ENCODE measurements around the gene GJC2.
A peak's percentile ranks its signal among the peaks of the same experiment; 100 is the strongest.

The GJC2 gene

DNA sequence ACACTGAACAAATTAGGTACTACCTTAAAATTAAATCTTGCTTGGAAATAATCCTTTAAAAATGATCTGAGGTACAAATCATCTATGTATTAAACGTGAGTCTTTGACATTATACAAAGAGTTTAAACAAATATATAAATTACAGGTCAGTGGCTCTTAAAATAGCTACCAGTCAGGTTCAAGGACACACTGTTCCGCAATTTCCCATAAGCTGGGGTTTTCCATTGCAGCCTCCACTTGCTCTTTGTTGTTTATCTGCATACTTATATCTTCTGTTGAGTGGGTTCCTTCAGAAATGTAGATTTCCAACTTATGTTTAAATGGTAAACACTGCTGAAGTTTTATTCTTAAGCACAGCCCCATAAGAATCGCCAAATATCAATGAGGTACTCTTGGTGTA is 34.9 kb upstream of the GJC2 start:
- no peak for DNase-seq (ENCODE audit: low spot score)

GRCh38 chr1:228117335-228117734 is 32.4 kb upstream of the GJC2 start:
- DNase-seq (ENCODE audit: low spot score) = no peak

DNA sequence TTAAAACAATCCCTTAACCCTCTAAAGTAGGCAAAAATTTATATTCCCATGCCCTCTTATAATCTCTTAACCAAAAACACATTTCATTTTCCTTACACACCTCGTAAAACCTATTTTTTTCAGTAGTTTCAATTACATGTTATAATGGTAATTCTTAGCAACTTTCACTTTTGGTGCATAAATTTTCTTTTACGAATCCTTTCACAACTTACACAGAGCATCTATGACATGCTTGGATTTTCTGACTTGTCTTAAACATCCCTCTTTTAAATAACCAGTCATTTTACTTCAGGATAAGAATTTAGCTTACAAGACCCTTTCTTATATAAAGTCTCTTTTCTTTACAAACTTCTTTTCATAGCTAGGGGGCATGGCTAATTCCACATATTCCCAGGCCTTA is 31.7 kb upstream of the GJC2 start:
- DNase-seq (ENCODE audit: low spot score) = no peak

DNA sequence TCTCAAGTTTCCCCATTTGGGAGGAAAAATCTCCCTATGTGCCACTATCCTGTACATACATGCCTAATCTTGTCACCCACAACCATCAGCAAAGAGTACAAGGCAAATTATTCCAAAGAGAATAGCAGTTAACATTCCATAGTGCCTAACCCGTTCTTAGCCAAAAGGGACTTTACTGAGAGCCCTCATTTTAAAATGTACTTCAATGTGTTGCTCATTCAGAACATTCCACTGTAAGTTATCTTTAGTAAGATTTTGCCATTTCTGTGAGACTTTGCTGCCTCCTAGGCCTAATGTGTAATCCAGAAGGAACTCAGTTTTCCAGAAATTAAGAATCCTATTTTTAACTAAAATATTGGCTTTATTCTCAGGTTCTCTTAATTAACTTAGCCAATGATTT is 29.4 kb upstream of the GJC2 start:
- DNase-seq (ENCODE audit: low spot score) = no peak

DNA sequence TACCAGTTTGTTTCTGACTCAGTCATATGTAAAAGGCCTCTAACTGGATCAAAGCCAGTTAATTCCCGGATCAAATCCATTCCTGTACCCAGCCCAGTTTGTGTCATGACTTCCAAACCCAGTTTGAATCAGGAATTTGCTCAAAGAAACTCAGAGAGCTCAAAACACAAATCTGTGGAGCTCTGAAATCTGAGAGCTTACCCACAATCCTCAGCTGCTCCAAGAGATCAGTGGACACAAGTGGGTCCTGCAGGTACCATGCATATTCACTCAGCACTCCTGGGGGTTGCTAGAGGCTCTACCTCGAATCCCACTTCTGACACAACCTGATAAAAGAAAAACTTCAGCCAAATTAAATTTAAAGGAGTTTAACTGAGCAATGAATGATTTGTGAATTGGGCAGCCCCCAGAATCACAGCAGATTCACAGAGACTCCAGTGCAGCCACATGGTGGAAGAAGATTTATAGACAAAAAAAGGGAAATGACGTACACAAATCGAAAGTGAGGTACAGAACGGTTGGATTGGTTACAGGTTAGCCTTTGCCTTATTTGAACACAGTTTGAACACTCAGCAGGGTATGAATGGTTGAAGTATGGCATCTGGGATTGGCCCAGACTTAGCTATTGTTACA is 28.8 kb upstream of the GJC2 start:
- DNase-seq (ENCODE audit: low spot score) = no peak

- DNase-seq (ENCODE audit: low spot score) = no peak
Observed at GRCh38 chr1:228122921-228123441, 26.7 kb upstream of the GJC2 start.

DNA sequence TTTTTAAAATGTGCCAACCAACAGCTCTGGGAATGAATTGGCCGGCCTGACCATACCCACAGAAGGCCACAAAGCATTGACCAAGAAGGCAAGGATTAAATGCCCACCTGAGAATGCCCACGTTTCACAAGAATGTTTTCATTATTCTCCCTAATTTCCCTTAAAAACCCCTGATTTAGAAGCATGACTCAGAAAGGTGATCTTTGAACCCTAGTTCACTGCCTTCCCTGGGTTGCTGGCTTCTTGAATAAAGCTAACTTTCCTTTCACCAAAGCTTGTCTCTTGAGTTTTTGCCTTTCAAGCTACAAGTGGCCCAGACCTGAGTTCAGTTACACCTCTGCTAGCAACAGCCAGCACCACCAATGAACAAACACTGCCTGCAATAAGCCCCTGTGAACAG is 26.2 kb upstream of the GJC2 start:
- no peak for DNase-seq (ENCODE audit: low spot score)

DNA sequence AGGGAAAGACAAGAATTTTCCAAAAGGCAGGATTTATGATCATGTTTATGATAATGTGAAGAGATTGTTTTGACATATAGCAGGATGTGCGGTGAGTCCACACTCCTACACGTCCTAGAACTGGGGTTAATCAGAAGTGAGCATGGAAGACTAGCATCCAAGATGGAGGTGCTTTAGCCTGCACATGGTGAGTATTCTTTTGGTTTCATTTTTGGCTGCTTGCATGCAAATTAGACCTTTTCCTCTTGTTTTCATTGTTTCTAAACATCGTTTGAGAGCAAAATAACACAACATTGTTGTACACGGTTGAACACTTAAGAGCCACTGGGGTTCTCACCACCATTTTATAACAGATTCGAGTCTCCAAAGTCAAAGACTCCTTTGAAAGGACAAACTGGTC is 24.5 kb upstream of the GJC2 start:
- no peak for DNase-seq (ENCODE audit: low spot score)

GRCh38 chr1:228131766-228132165 is 18.0 kb upstream of the GJC2 start:
- DNase-seq (ENCODE audit: low spot score) = no peak

DNA sequence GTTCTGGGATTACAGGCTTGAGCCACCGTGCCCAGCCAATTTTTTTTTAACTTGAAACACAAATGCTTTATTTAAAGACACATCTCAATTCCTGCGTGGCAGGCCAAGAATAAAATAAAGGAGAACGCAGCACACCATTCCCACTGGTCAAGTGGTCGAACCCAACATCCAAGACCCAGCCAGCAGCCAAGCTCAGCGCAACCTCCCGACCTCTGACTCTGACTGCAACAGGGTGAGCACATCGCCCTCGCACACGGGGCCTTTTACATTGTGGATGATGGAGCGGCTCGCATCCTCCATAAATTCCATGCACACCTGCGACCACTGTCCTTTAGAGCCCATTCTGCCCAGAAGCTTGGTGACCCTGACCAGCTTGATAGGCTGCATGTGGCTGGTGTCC is 15.1 kb upstream of the GJC2 start:
- no peak for DNase-seq (ENCODE audit: low spot score)

DNA sequence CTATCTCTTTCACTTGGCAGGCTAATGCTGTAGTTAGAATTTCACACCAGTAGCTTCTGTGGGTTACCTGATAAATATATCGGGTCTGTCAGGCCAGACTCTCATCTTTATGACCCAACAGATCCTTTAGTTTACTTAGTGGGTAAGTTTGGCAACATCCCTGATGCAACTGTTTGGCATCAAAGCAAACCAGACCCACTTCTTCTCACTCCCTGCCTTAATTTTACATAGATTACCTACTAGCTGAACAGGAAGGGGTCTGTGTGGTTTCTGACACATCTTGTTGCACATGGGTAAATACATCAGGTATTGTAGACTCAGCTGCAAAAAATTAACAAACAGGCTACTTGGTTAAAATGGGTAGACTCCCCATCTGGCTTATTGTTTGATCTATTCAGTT is 12.8 kb upstream of the GJC2 start:
- DNase-seq (ENCODE audit: low spot score) = peak; percentile 62

- DNase-seq (ENCODE audit: low spot score) = no peak
Observed at GRCh38 chr1:228139406-228139930, 10.3 kb upstream of the GJC2 start.

GRCh38 chr1:228139931-228140723 is 9.6 kb upstream of the GJC2 start, which contains the start of gene GUK1:
TSS of gene GUK1 (plus strand) at chr1:228140279. CDS start at chr1:228140303, 24 bp downstream.
- peak; percentile 100 for DNase-seq (ENCODE audit: low spot score)

- DNase-seq (ENCODE audit: low spot score) = no peak
Observed at GRCh38 chr1:228140724-228141225, 9.0 kb upstream of the GJC2 start.

GRCh38 chr1:228141226-228142044 is 8.3 kb upstream of the GJC2 start:
- peak; percentile 46 for DNase-seq (ENCODE audit: low spot score)

DNA sequence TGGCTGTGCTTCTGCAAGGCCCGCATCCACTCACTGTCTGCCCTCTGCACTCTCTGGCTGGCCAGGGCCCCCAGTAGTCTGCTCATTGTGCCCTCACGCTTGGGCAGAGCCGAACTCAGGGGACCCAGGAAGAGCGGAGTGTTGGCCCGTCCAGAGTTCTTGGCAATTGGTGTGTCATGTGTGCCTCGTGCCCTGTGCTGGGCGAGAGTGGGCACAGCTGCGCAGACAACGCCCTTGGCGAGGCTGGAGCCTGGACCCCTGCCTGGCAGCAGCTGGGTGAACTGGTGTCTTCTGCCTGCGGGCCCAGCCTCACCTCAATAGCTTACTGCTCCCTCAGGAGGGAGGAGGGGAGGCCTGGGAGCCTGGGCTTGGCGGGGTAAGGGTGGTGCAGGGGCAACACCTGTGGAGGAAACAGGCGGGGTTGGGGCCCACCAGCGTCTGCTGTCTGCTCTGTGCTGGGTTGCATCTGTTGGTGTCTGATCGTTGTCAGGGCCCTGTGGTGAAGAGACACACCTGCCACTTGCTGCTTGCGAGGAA is 7.5 kb upstream of the GJC2 start:
- no peak for DNase-seq (ENCODE audit: low spot score)

DNA sequence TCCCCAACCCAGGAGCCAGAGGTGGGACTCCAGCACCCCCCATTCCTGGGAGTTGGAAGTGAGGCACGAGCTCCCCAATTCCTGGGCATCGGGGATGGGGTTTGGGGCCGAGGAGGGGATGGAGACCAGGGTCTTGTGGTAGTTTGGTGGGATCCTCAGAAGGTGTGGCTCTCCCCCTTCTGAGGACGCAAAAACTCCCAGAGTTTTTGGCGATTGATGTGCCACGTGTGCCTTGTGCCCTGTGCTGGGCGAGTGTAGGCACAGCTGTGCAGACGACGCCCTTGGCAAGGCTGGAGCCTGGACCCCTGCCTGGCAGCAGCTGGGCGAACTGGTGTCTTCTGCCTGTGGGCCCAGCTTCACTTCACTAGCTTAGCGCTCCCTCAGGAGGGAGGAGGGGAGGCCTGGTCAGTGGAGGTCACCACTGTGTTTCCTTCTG is 7.0 kb upstream of the GJC2 start:
- no peak for DNase-seq (ENCODE audit: low spot score)

DNA sequence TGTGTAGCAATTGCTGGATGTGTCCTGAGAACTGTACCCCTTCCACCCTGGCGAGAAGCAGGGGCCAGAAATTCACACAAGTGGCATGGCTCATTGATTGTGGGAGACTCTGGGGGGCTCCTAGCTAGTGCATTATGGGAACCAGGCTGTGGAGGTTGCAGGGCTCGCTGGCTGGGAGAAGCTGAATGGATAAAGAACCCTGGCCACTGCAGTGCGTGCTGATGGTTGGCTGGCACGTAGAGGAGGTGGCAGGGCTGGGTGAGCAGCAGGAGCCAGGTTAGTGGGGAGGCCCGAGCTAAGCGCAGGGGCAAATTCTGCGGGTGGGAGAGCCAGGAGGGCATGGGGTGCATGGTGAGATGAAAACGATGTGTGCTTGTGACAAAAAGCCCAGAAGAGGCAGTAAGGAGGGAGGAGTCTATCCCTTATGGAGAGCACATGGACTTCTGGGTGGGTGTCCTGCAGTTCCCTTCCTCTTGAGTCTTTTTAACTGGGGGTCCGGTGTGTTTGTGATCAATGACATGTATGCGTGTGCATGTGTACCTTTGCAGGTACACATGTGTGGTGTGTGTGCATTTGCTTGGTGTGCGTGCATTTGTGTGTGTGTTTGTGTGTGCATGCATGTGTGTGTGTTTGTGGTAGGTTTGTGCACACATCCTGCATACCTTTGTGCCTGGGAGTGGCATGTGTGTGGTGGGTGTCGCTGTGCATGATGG is 6.1 kb upstream of the GJC2 start:
- no peak for DNase-seq (ENCODE audit: low spot score)

- DNase-seq (ENCODE audit: low spot score) = no peak
Observed at GRCh38 chr1:228144193-228144992, 5.3 kb upstream of the GJC2 start.

GRCh38 chr1:228144993-228145343 is 4.8 kb upstream of the GJC2 start:
- DNase-seq (ENCODE audit: low spot score) = no peak
